CD4-positive, CD25-positive, alpha-beta regulatory T cell (primary cell): Measurements from ENCODE around the gene CAPN5. TPM values are rescaled to one million over a fixed set of nuclear protein-coding genes. Genes with fewer than 3 reads are reported as not detected.

Experiments used
- ATAC-seq, 2 donors: fragments of 150-1000 bp; cut with Tn5 transposase; one replicate each; pipeline ENCODE4 v1.10.0; 2021; ENCODE audit warnings: low read depth in 2 of 2, moderate number of reproducible peaks in 2 of 2, moderate library complexity in 1 of 2
- DNase-seq, 3 donors: peaks; one replicate each; pipeline versions ENCODE4 v3.0.0 to v3.0.0-alpha.2; 2012 to 2022; ENCODE audit warnings: mixed read lengths in 1 of 3
- H3K27ac ChIP-seq: one replicate; pipeline ENCODE4 v1.7.0; 2013; ENCODE audit warnings: mild to moderate bottlenecking, low read length; ENCODE audit not compliant: insufficient read depth, poor library complexity, severe bottlenecking
- H3K27me3 ChIP-seq: one replicate; pipeline ENCODE4 v1.7.0; 2013; ENCODE audit warnings: low read length; ENCODE audit not compliant: control insufficient read depth, insufficient read depth
- H3K36me3 ChIP-seq: one replicate; pipeline ENCODE4 v1.7.0; 2013; ENCODE audit warnings: mild to moderate bottlenecking, low read length, moderate library complexity; ENCODE audit not compliant: control insufficient read depth, insufficient read depth
- H3K4me1 ChIP-seq: 2 replicates; pipeline ENCODE4 v1.7.0; 2013; ENCODE audit warnings: mild to moderate bottlenecking, low read length; ENCODE audit not compliant: insufficient read depth, control insufficient read depth, poor library complexity, severe bottlenecking
- H3K4me3 ChIP-seq: one replicate; pipeline ENCODE4 v1.7.0; 2013; ENCODE audit warnings: low read depth, mild to moderate bottlenecking, low read length, moderate library complexity
- H3K9me3 ChIP-seq, 2 experiments: 1 replicate in 1 of 2; 2 replicates in 1 of 2; pipeline ENCODE4 v1.7.0; 2013; ENCODE audit warnings: low read length in 2 of 2, mild to moderate bottlenecking in 1 of 2, moderate library complexity in 1 of 2; ENCODE audit not compliant: control insufficient read depth in 2 of 2
- H3K27ac Mint-ChIP-seq, 3 donors: one replicate each; pipeline ENCODE4 v1.8.0; 2020 to 2022; ENCODE audit warnings: mild to moderate bottlenecking in 3 of 3, mixed read lengths in 3 of 3, moderate library complexity in 2 of 3
- H3K27me3 Mint-ChIP-seq: one replicate; pipeline ENCODE4 v1.8.0; 2022; ENCODE audit warnings: mild to moderate bottlenecking, mixed read lengths
- H3K36me3 Mint-ChIP-seq: one replicate; pipeline ENCODE4 v1.8.0; 2020; ENCODE audit warnings: mixed read lengths
- H3K4me1 Mint-ChIP-seq, 4 donors: one replicate each; pipeline ENCODE4 v1.8.0; 2020 to 2022; ENCODE audit warnings: mixed read lengths in 4 of 4, mild to moderate bottlenecking in 1 of 4
- H3K4me3 Mint-ChIP-seq, 4 donors: one replicate each; pipeline ENCODE4 v1.8.0; 2020 to 2022; ENCODE audit warnings: mild to moderate bottlenecking in 4 of 4, mixed read lengths in 4 of 4, moderate library complexity in 3 of 4
- H3K9me3 Mint-ChIP-seq, 7 donors: one replicate each; pipeline ENCODE4 v1.8.0; 2020 to 2022; ENCODE audit warnings: mixed read lengths in 7 of 7, mild to moderate bottlenecking in 3 of 7, moderate library complexity in 2 of 7
- polyA plus RNA-seq, 4 donors: library from polyadenylated mRNA; unstranded; fragments of 300-500 nt; fragmentation: Illumina TruSeq; gene quantifications; one replicate each; pipeline ENCODE4 v1.2.3, GENCODE V29; 2021
- total RNA-seq: library from RNA; stranded (reverse); gene quantifications from one replicate; pipeline ENCODE4 v1.2.3, GENCODE V29; 2022

The CAPN5 gene
- total and polyA plus RNA-seq, 5 donors from 2014 or later = 0.74 to 2.8 (median 1.2) TPM

DNA sequence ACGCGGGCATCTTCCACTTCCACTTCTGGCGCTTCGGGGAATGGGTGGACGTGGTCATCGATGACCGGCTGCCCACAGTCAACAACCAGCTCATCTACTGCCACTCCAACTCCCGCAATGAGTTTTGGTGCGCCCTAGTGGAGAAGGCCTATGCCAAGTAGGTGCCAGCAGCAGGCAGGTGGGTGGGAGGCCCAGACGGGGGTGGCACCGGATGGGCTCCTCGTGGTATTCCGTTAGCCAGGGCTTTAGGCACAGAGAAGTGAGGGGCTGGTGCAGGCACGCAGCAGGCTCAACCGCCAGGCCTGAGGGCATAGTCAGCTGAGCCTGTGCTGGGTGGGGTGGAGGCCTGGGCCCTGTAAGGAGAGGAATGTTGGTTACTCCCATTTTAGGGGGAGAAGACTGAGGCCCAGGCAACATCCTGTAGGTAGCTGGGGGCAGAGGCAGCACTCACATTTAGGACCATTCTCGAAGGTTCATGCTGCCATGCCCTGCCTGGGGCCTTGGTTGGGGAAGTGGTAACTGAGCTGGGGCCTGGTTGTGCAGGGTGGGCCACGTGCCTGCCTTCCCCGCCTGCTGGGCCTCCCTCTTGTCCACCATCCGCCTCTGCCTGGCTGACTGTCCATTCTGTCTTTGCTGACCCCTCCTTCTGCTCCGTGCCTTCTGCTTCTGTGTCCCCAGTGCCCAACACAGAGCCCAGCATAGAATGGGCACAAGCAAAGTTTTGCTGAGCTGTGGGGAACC is 46.0 kb downstream of the CAPN5 start:
- Mint-ChIP-seq H3K9me3 (no peaks in the 10 kb centered on the region), H3K4me1 (peaks cover 0 to 4% (median 0%) of the 10 kb centered on the region in 4 donors), H3K27ac (no peak overlapping the region), H3K36me3 (no peaks in the 10 kb centered on the region), H3K4me3 (no peak overlapping the region), H3K27me3 (peaks cover 4% of the 10 kb centered on the region)
- Histone ChIP-seq H3K36me3 (no peaks in the 10 kb centered on the region), H3K9me3 (no peaks in the 10 kb centered on the region), H3K4me3 (no peak overlapping the region), H3K4me1 (no peaks in the 10 kb centered on the region), H3K27me3 (no peaks in the 10 kb centered on the region), H3K27ac (no peak overlapping the region)
- DNase-seq = no peak
- ATAC-seq = no peak

GRCh38 chr11:77113382-77114088 is 46.8 kb downstream of the CAPN5 start:
- no peak overlapping the region for H3K27ac Mint-ChIP-seq
- Histone ChIP-seq H3K4me3 (no peak overlapping the region), H3K27me3 (no peaks in the 10 kb centered on the region), H3K36me3 (no peaks in the 10 kb centered on the region), H3K27ac (no peak overlapping the region), H3K4me1 (no peaks in the 10 kb centered on the region), H3K9me3 (no peaks in the 10 kb centered on the region)
- H3K4me1 Mint-ChIP-seq = peaks cover 0 to 4% (median 0%) of the 10 kb centered on the region in 4 donors
- DNase-seq (peak in 1 of 3 donors; percentile 28), ATAC-seq (no peak)
- H3K27me3 Mint-ChIP-seq = peaks cover 4% of the 10 kb centered on the region
- no peaks in the 10 kb centered on the region for H3K9me3 Mint-ChIP-seq
- H3K36me3 Mint-ChIP-seq = no peaks in the 10 kb centered on the region
- H3K4me3 Mint-ChIP-seq = no peak overlapping the region

DNA sequence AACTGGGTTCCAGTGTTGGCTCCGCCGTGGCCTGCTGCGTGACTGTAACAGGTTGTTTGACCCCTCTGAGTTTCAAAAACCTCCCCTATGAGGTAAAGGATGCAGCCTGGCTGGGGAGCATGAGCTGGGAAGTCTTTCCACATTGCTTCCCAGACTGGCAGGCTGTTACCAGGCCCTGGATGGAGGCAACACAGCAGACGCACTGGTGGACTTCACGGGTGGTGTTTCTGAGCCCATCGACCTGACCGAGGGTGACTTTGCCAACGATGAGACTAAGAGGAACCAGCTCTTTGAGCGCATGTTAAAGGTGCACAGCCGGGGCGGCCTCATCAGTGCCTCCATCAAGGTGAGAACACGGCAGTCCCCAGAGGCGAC is 47.3 kb downstream of the CAPN5 start:
- Mint-ChIP-seq H3K27ac (no peak overlapping the region), H3K27me3 (peaks cover 4% of the 10 kb centered on the region), H3K4me1 (peaks cover 0 to 4% (median 0%) of the 10 kb centered on the region in 4 donors), H3K4me3 (no peak overlapping the region), H3K9me3 (no peaks in the 10 kb centered on the region), H3K36me3 (no peaks in the 10 kb centered on the region)
- no peaks in the 10 kb centered on the region for H3K4me1 ChIP-seq
- no peak for ATAC-seq
- no peak overlapping the region for H3K4me3 ChIP-seq
- no peaks in the 10 kb centered on the region for H3K36me3 ChIP-seq
- no peak for DNase-seq
- H3K27ac ChIP-seq = no peak overlapping the region
- H3K9me3 ChIP-seq = no peaks in the 10 kb centered on the region
- H3K27me3 ChIP-seq = no peaks in the 10 kb centered on the region

DNA sequence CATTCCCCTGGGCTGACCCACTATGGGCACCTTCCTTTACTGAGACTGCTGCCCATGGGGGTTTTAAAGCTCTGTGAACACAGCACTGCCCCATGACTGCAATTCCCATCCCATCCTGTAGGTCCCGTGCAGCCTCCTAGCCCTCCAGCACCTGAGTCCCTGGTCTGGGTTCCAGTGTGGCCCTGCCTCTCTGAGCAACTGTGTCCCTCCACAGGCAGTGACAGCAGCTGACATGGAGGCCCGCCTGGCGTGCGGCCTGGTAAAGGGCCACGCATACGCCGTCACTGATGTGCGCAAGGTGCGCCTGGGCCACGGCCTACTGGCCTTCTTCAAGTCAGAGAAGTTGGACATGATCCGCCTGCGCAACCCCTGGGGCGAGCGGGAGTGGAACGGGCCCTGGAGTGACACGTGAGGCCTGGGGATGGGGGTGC is 48.4 kb downstream of the CAPN5 start:
- H3K9me3 Mint-ChIP-seq = no peaks in the 10 kb centered on the region
- H3K4me3 Mint-ChIP-seq = no peak overlapping the region
- DNase-seq (no peak), ATAC-seq (no peak)
- Histone ChIP-seq H3K4me1 (no peaks in the 10 kb centered on the region), H3K27ac (no peak overlapping the region), H3K4me3 (no peak overlapping the region), H3K36me3 (no peaks in the 10 kb centered on the region), H3K9me3 (no peaks in the 10 kb centered on the region), H3K27me3 (no peaks in the 10 kb centered on the region)
- H3K36me3 Mint-ChIP-seq = no peaks in the 10 kb centered on the region
- no peak overlapping the region for H3K27ac Mint-ChIP-seq
- peaks cover 0 to 4% (median 0%) of the 10 kb centered on the region in 4 donors for H3K4me1 Mint-ChIP-seq
- H3K27me3 Mint-ChIP-seq = no peaks in the 10 kb centered on the region

DNA sequence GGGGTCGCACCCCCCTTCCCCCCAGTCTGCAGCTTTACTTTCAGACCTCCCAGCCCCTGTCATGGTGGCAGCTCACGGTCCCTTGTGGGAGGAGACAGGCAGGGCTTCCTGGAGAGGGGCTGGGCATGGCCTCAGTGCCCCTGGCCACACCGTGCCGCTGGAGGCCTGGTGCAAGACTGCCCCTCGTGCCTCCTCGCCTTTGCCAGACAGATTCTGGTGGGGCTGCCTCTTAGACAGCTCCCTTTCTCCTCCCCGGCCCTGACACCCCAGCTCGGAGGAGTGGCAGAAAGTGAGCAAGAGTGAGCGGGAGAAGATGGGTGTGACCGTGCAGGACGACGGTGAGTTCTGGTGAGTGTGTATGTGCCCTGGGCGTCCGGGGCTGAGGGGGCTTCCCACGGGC is 49.2 kb downstream of the CAPN5 start:
- no peaks in the 10 kb centered on the region for H3K9me3 ChIP-seq
- no peaks in the 10 kb centered on the region for H3K27me3 Mint-ChIP-seq

DNA sequence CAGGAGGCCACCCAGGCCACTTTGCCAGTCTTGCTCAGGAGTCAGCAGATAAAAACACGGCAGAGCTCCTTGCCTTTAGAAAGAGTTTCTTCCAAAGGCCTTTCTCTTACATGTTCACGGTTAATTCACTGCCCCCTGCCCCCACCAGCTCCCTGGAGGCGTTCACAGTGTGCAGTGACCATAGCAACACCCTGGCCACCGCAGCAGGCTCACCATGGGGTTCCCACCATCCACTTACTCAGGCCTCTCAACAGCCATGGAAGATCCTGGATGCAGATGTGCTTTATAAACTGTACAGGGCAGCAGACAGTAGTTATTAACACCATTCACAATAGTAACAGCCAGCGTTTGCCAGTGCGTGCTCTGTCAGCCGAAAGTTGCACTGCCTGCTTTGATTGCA is 50.7 kb downstream of the CAPN5 start:
- ATAC-seq (no peak), DNase-seq (no peak)
- H3K27me3 Mint-ChIP-seq = no peaks in the 10 kb centered on the region
- H3K4me3 Mint-ChIP-seq = no peak overlapping the region
- H3K36me3 Mint-ChIP-seq = no peaks in the 10 kb centered on the region
- H3K4me1 Mint-ChIP-seq = peaks cover 0 to 4% (median 0%) of the 10 kb centered on the region in 4 donors
- H3K27ac Mint-ChIP-seq = no peak overlapping the region
- H3K9me3 Mint-ChIP-seq = peaks cover 0 to 1% (median 0%) of the 10 kb centered on the region in 7 donors
- H3K27ac ChIP-seq = no peak overlapping the region
- H3K9me3 ChIP-seq = no peaks in the 10 kb centered on the region
- no peaks in the 10 kb centered on the region for H3K4me1 ChIP-seq
- no peaks in the 10 kb centered on the region for H3K27me3 ChIP-seq
- H3K4me3 ChIP-seq = no peak overlapping the region
- H3K36me3 ChIP-seq = no peaks in the 10 kb centered on the region

More for the DNA sequence above, 49.2 kb downstream of the CAPN5 start:
- no peak overlapping the region for H3K27ac Mint-ChIP-seq
- no peaks in the 10 kb centered on the region for H3K9me3 Mint-ChIP-seq
- no peak for ATAC-seq
- H3K36me3 Mint-ChIP-seq = no peaks in the 10 kb centered on the region
- Histone ChIP-seq H3K27me3 (no peaks in the 10 kb centered on the region), H3K27ac (no peak overlapping the region), H3K36me3 (no peaks in the 10 kb centered on the region), H3K4me1 (no peaks in the 10 kb centered on the region), H3K4me3 (no peak overlapping the region)
- H3K4me3 Mint-ChIP-seq = no peak overlapping the region
- no peak for DNase-seq
- peaks cover 0 to 4% (median 0%) of the 10 kb centered on the region in 4 donors for H3K4me1 Mint-ChIP-seq

- Mint-ChIP-seq H3K36me3 (no peaks in the 10 kb centered on the region), H3K4me3 (no peak overlapping the region), H3K27me3 (peaks cover 2% of the 10 kb centered on the region), H3K27ac (no peak overlapping the region), H3K9me3 (peaks cover 0 to 1% (median 0%) of the 10 kb centered on the region in 7 donors), H3K4me1 (peaks cover 0 to 4% (median 0%) of the 10 kb centered on the region in 4 donors)
- H3K9me3 ChIP-seq = no peaks in the 10 kb centered on the region
- no peak overlapping the region for H3K27ac ChIP-seq
- ATAC-seq (no peak), DNase-seq (no peak)
- no peaks in the 10 kb centered on the region for H3K27me3 ChIP-seq
- H3K4me1 ChIP-seq = no peaks in the 10 kb centered on the region
- H3K4me3 ChIP-seq = no peak overlapping the region
- no peaks in the 10 kb centered on the region for H3K36me3 ChIP-seq
These were observed 51.3 kb downstream of the CAPN5 start for GRCh38 chr11:77118086-77118485.
